Activated CD4-positive, alpha-beta memory T cell treated with anti-CD3 and anti-CD28 coated beads, Interleukin-2, amount 10 ng/mL, durations not matched to agents 7 days and 5 days (primary cell): ENCODE measurements around the gene TPTE. TPM values are rescaled to one million over a fixed set of nuclear protein-coding genes. Genes with fewer than 3 reads are reported as not detected.
"Not testable (repeated sequence)": the region's sequence is repeated elsewhere in the genome, so short reads cannot be mapped to it uniquely, and the experiment has no call there.

ENCODE experiments used
- CTCF ChIA-PET: fragments of 350-600 bp; sonication (Branson Sonifier 250); formaldehyde crosslinking; loops from one replicate; lab custom pipeline; 2021; ENCODE audit warnings: antibody characterized with exemption, inconsistent platforms; lab: Charles Lee
- POLR2A ChIA-PET: fragments of 350-600 bp; sonication (Branson Sonifier 250); formaldehyde crosslinking; loops from one replicate; lab custom pipeline; 2021; ENCODE audit warnings: antibody characterized with exemption; lab: Charles Lee
- DNase-seq: peaks from one replicate; pipeline ENCODE4 v3.0.0-alpha.2; 2020
- H3K27ac Mint-ChIP-seq: one replicate; pipeline ENCODE4 v1.8.0; 2021; ENCODE audit warnings: mild to moderate bottlenecking, mixed read lengths
- H3K27me3 Mint-ChIP-seq: one replicate; pipeline ENCODE4 v1.8.0; 2021; ENCODE audit warnings: mixed read lengths
- H3K36me3 Mint-ChIP-seq: one replicate; pipeline ENCODE4 v1.8.0; 2021; ENCODE audit warnings: low read depth, mixed read lengths
- H3K4me1 Mint-ChIP-seq: one replicate; pipeline ENCODE4 v1.8.0; 2021; ENCODE audit warnings: mixed read lengths
- H3K4me3 Mint-ChIP-seq: one replicate; pipeline ENCODE4 v1.8.0; 2021; ENCODE audit warnings: mild to moderate bottlenecking, mixed read lengths
- H3K9me3 Mint-ChIP-seq: one replicate; pipeline ENCODE4 v1.8.0; 2021; ENCODE audit warnings: mixed read lengths
- total RNA-seq, 2 experiments: library from RNA; stranded (reverse); gene quantifications; one replicate each; pipeline ENCODE4 v1.2.3, GENCODE V29; 2021

TPTE gene
- not detected for total RNA-seq

GRCh38 chr21:10521091-10521598, at the start of gene TPTE:
TPTE (plus strand) TSS chr21:10521583; CDS start chr21:10538724, 17,141 bp downstream.
- POLR2A ChIA-PET: no interaction called here
- Mint-ChIP-seq H3K4me1 (no peaks in the 10 kb centered on the region), H3K36me3 (peaks cover 2% of the 10 kb centered on the region), H3K9me3 (peaks cover 41% of the 10 kb centered on the region), H3K27ac (no peak within 1 kb of the TSS), H3K27me3 (no peaks in the 10 kb centered on the region), H3K4me3 (no peak within 1 kb of the TSS)
- CTCF ChIA-PET: no interaction called here
- DNase-seq: no peak

- H3K9me3 Mint-ChIP-seq, POLR2A ChIA-PET, H3K27ac Mint-ChIP-seq, H3K27me3 Mint-ChIP-seq, H3K36me3 Mint-ChIP-seq, DNase-seq, H3K4me1 Mint-ChIP-seq, H3K4me3 Mint-ChIP-seq, CTCF ChIA-PET: not testable (repeated sequence)
Measured at GRCh38 chr21:10471999-10472398, 49.4 kb upstream of the TPTE start.

DNA sequence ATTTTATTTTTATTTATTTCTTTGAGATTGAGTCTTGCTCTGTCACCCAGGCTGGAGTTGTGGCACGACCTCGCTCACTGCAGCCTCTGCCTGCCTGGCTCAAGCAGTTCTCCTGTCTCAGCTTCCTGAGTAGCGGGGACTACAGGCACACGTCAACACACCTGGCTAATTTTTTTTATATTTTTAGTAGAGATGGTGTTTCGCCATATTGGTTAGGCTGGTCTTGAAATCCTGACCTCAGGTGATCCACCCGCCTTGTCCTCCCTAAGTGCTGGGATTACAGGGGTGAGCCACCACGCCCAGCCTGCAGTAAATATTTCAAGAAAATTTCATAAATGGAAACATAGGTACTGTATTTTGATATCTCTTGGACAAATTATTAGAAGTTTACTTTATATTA, 43.6 kb upstream of the TPTE start:
- H3K4me1 Mint-ChIP-seq, H3K27ac Mint-ChIP-seq, DNase-seq, H3K27me3 Mint-ChIP-seq, H3K36me3 Mint-ChIP-seq, CTCF ChIA-PET, H3K4me3 Mint-ChIP-seq, POLR2A ChIA-PET: not testable (repeated sequence)
- H3K9me3 Mint-ChIP-seq: peaks cover 28% of the 10 kb centered on the region

DNA sequence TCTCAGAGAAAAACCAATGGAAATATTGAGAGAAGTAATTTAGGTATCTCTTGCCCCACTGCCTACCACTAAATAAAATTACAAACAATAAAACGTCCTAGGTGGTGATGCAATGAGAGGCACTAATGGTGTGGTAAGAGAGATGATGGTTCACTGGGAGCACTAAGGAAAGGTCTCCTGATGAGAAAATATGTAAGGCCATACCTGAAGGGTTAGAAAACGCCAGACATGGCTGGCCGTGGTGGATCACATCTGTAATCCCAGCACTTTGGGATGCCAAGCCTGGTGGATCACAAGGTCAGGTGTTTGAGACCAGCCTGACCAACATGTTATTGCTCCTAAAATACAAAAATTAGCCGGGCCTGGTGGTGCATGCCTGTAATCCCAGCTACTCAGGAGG, 41.5 kb upstream of the TPTE start:
- H3K27ac Mint-ChIP-seq, H3K4me1 Mint-ChIP-seq, H3K36me3 Mint-ChIP-seq, H3K27me3 Mint-ChIP-seq, H3K4me3 Mint-ChIP-seq, DNase-seq, CTCF ChIA-PET, POLR2A ChIA-PET: not testable (repeated sequence)
- H3K9me3 Mint-ChIP-seq: peaks cover 27% of the 10 kb centered on the region

DNA sequence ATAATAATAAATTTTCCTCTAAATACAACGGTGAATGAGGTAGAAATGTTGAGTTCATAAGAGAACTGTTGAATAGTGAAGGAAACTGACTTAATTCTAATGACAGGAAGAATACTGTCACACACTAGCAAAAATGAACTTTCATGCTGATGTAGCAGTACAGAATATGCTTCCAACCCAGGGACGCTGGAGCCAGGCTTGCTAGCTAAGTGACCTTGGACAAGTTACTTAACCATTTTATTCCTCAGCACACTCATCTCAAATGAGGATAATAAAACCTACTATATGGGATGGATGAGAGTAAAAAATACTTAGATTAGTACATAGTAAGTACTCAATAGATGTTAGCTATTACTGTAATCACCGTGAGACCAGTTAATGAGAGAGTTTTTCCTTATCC, 36.5 kb upstream of the TPTE start:
- H3K27me3 Mint-ChIP-seq, DNase-seq, H3K9me3 Mint-ChIP-seq, H3K36me3 Mint-ChIP-seq, H3K27ac Mint-ChIP-seq, H3K4me3 Mint-ChIP-seq, POLR2A ChIA-PET, H3K4me1 Mint-ChIP-seq, CTCF ChIA-PET: not testable (repeated sequence)

GRCh38 chr21:10490453-10490852, 30.9 kb upstream of the TPTE start:
- CTCF ChIA-PET, H3K27ac Mint-ChIP-seq, DNase-seq, H3K27me3 Mint-ChIP-seq, POLR2A ChIA-PET, H3K36me3 Mint-ChIP-seq, H3K4me1 Mint-ChIP-seq, H3K4me3 Mint-ChIP-seq, H3K9me3 Mint-ChIP-seq: not testable (repeated sequence)

DNA sequence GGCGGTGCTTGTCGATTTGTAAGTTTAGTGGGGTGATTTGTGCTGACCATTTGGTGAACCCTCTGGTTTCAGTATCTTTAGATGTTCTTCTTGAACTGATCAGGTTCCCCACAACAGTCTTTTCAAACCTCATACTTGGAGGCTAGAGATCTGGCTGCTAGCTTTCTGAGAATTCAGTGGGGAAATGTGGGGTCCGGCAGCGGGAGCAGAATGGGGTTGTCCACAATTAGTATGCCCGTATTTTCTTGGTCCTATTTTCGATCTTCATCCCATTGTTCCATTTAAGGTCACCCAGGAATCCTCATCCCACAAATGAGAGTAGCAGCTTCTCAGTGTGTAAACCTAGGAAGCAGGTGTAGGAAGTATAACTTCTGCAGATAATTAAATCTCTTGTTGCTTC, 10.3 kb upstream of the TPTE start:
- no peak for DNase-seq
- H3K9me3 Mint-ChIP-seq: peaks cover 20% of the 10 kb centered on the region
- H3K27me3 Mint-ChIP-seq: no peaks in the 10 kb centered on the region

DNA sequence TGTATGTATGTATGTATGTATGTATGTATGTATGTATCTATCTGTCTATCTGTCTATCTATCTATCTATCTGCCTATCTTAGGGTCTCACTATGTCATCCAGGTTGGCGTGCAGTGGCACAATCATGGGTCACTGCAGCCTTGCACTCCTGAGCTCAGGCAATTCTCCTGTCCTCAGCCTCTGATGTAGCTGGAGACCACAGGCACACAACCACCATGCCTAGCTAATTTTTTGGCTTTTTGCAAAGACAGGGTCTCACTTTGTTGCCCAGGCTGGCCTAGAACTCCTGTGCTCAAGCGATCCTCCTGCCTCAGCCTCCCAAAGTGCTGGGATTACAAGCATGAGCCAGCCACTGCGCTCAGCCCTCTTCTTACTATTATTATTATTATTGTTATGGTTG, 4.5 kb upstream of the TPTE start:
- H3K27me3 Mint-ChIP-seq, POLR2A ChIA-PET, H3K27ac Mint-ChIP-seq, H3K4me3 Mint-ChIP-seq, DNase-seq, H3K4me1 Mint-ChIP-seq, H3K36me3 Mint-ChIP-seq, CTCF ChIA-PET: not testable (repeated sequence)
- peaks cover 33% of the 10 kb centered on the region for H3K9me3 Mint-ChIP-seq

More for the DNA sequence above, 10.3 kb upstream of the TPTE start:
- Mint-ChIP-seq H3K4me3 (no peak overlapping the region), H3K4me1 (no peaks in the 10 kb centered on the region), H3K27ac (no peak overlapping the region), H3K36me3 (no peaks in the 10 kb centered on the region)
- CTCF ChIA-PET: no interaction called here
- POLR2A ChIA-PET: no interaction called here

DNA sequence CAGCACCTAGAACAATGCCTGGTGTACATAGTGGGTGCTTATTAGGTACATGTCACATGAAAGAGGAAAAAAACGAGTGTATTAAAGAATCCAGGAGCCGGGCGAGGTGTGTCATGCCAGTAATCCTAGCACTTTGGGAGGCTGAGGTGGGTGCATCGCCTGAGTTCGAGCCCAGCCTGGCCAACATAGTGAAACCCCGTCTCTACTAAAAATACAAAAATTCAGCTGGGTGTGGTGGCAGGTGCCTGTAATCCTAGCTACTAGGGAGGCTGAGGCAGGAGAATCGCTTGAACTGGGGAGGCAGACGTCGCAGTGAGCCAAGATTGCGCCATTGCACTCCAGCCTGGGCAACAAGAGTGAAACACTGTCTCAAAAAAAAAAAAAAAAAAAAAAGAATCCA, 3.5 kb upstream of the TPTE start:
- H3K27me3 Mint-ChIP-seq, H3K4me1 Mint-ChIP-seq, H3K36me3 Mint-ChIP-seq, DNase-seq, CTCF ChIA-PET, H3K4me3 Mint-ChIP-seq, POLR2A ChIA-PET, H3K27ac Mint-ChIP-seq: not testable (repeated sequence)
- peaks cover 37% of the 10 kb centered on the region for H3K9me3 Mint-ChIP-seq

GRCh38 chr21:10521835-10522500, 585 bp downstream of the TPTE start:
- CTCF ChIA-PET, H3K27me3 Mint-ChIP-seq, H3K4me3 Mint-ChIP-seq, DNase-seq, POLR2A ChIA-PET, H3K36me3 Mint-ChIP-seq, H3K27ac Mint-ChIP-seq, H3K4me1 Mint-ChIP-seq: not testable (repeated sequence)
- peaks cover 35% of the 10 kb centered on the region for H3K9me3 Mint-ChIP-seq

DNA sequence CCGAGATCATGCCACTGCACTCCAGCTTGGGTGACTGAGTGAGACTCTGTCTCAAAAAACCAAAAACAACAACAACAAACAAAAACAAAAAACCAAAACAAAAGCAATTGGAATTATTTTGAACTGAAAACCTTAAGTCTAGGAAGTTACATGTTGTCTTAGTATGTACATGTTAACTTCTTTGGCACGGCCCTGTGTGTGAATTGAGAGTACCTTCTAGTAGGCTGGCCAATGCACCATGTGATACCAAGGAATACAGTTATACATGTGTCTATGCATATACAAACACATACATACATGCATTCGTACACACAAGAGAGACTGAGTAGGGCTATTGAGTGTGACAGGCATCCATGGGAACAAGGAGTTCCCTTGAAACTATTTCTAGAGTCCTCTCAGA, 18.6 kb downstream of the TPTE start:
- peaks cover 11% of the 10 kb centered on the region for H3K9me3 Mint-ChIP-seq
- H3K4me1 Mint-ChIP-seq: no peaks in the 10 kb centered on the region
- H3K4me3 Mint-ChIP-seq: no peak overlapping the region
- ChIA-PET CTCF (no interaction called here), POLR2A (no interaction called here)
- no peaks in the 10 kb centered on the region for H3K27me3 Mint-ChIP-seq
- DNase-seq: no peak
- no peaks in the 10 kb centered on the region for H3K36me3 Mint-ChIP-seq
- H3K27ac Mint-ChIP-seq: no peak overlapping the region

- H3K36me3 Mint-ChIP-seq, H3K4me3 Mint-ChIP-seq, CTCF ChIA-PET, H3K27ac Mint-ChIP-seq, H3K27me3 Mint-ChIP-seq, POLR2A ChIA-PET, H3K4me1 Mint-ChIP-seq, DNase-seq: not testable (repeated sequence)
- H3K9me3 Mint-ChIP-seq: peaks cover 28% of the 10 kb centered on the region
Measured at GRCh38 chr21:10544376-10544775, 23.0 kb downstream of the TPTE start.

- H3K27ac Mint-ChIP-seq, H3K27me3 Mint-ChIP-seq, H3K36me3 Mint-ChIP-seq, POLR2A ChIA-PET, H3K4me3 Mint-ChIP-seq, H3K4me1 Mint-ChIP-seq, DNase-seq, CTCF ChIA-PET: not testable (repeated sequence)
- H3K9me3 Mint-ChIP-seq: peaks cover 47% of the 10 kb centered on the region
Measured at GRCh38 chr21:10547868-10548267, 26.5 kb downstream of the TPTE start.

DNA sequence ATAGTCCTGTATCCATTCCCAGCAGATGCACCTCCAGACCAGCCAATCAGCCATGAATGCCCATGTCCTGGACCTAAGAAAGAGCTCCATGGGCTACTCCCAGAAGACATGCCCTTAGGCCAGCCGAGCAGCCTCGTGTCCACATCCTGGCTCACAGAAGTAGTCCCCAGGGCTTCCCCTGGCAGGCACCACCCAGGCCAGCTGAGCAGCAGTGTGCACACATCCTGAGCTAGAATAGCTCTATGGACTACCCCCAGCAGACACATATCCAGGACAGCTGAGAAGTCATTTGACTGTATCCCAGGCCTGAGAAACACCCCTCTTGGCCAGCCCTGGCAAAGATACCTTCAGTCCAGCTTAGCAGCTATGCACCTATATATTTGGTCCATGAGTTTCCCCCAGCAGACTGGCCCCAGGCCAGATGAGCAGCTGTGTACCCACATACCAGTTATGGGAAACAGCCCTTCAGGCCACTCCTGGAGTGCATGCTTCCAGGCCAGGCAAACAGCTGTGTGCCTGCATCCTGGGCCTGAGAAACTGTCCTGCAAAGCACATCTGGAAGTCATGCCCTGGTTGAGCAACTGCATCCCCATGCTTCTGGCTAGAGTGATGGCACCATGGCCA, 27.1 kb downstream of the TPTE start:
- H3K27ac Mint-ChIP-seq, H3K4me1 Mint-ChIP-seq, DNase-seq, H3K27me3 Mint-ChIP-seq, H3K36me3 Mint-ChIP-seq, CTCF ChIA-PET, H3K4me3 Mint-ChIP-seq, POLR2A ChIA-PET: not testable (repeated sequence)
- H3K9me3 Mint-ChIP-seq: peaks cover 47% of the 10 kb centered on the region
